GM19099 (cell line): Measurements from ENCODE around the gene OR13C5.

Experiments
- POLR2A ChIP-seq: IDR thresholded peaks from 3 replicates; pipeline ENCODE4 v1.6.1; 2011; ENCODE audit warnings: low read depth; ENCODE audit not compliant: insufficient read length; ENCODE audit errors: extremely low read depth

OR13C5 gene

GRCh38 chr9:104568868-104569267 lies 30.3 kb downstream of the OR13C5 start, which contains the start of gene OR13C8:
Gene OR13C8, plus strand, starts transcription at chr9:104569168. Its CDS starts 0 bp downstream, at chr9:104569168.
- no peak for TF ChIP-seq POLR2A

GRCh38 chr9:104564358-104564757 lies 34.9 kb downstream of the OR13C5 start:
- TF ChIP-seq POLR2A, result no peak

GRCh38 chr9:104556830-104557634 lies 42.2 kb downstream of the OR13C5 start:
- TF ChIP-seq POLR2A, result no peak

GRCh38 chr9:104555521-104555920 lies 43.7 kb downstream of the OR13C5 start:
- no peak for TF ChIP-seq POLR2A

GRCh38 chr9:104553261-104553660 lies 46.0 kb downstream of the OR13C5 start:
- no peak for TF ChIP-seq POLR2A
